HepG2 (cell line): Measurements from ENCODE around the gene MRFAP1L1. TPM values are rescaled to one million over a fixed set of nuclear protein-coding genes. Genes with fewer than 3 reads are reported as not detected.
"Not testable (repeated sequence)": the region's sequence is repeated elsewhere in the genome, so short reads cannot be mapped to it uniquely, and the experiment has no call there.

Source experiments
- ATAC-seq: fragments of 200-7000 bp; cut with Tn5 transposase; 3 replicates; pipeline ENCODE4 v1.9.1; 2020; ENCODE audit warnings: mild to moderate bottlenecking, moderate library complexity
- BruUV-seq: library from RNA; stranded (reverse); fragments of 400-500 nt; replicated peaks from 2 replicates; lab custom pipeline; 2021; lab: Mats Ljungman, UMichigan
- CTCF ChIA-PET: fragments of 300-600 bp; formaldehyde crosslinking; extraction: SDS; loops from one replicate; lab custom pipeline; 2021; ENCODE audit warnings: low total read pairs, inconsistent platforms, low intra/inter-chr PET ratio; lab: Yijun Ruan, JAX
- POLR2A ChIA-PET: fragments of 350-600 bp; sonication (Branson Sonifier 250); formaldehyde crosslinking; loops from one replicate; lab custom pipeline; 2020; ENCODE audit warnings: antibody characterized with exemption, inconsistent platforms; lab: Yijun Ruan, JAX
- DNase-seq: peaks from one replicate; pipeline ENCODE4 v3.0.0-alpha.2; 2015; ENCODE audit warnings: low spot score
- FAIRE-seq: peaks from 3 replicates; lab custom pipeline; 2011; peaks lifted over from hg19 to GRCh38; lab: Jason Lieb, UNC
- H2AFZ ChIP-seq: one replicate; pipeline ENCODE4 v1.6.1; 2011; ENCODE audit warnings: low read length, inconsistent platforms
- H3K27ac ChIP-seq: fragments of 300-600 bp; 3 replicates; pipeline ENCODE4 v1.8.0; 2011; ENCODE audit warnings: mixed run types, mild to moderate bottlenecking, mixed read lengths, low read length, inconsistent platforms; ENCODE audit not compliant: insufficient read depth; ENCODE audit errors: extremely low read length
- H3K27me3 ChIP-seq, 2 experiments: fragments of 200-600 bp in 1 of 2; 2 replicates in 1 of 2; 3 replicates in 1 of 2; pipeline versions ENCODE4 v1.6.0 to v1.8.0; 2011; ENCODE audit warnings: low read length in 2 of 2, mild to moderate bottlenecking in 2 of 2, moderate library complexity in 2 of 2, inconsistent platforms in 1 of 2; ENCODE audit not compliant: insufficient read depth in 2 of 2, control insufficient read depth in 1 of 2
- H3K36me3 ChIP-seq, 2 experiments: fragments of 200-600 bp in 1 of 2; replicated peaks in 1 of 2; 2 replicates in 1 of 2; 3 replicates in 1 of 2; pipeline versions ENCODE4 v1.5.1 to v1.8.0; 2011; ENCODE audit warnings: low read length in 2 of 2, inconsistent platforms in 1 of 2; ENCODE audit not compliant: insufficient read depth in 2 of 2, control insufficient read depth in 1 of 2
- H3K4me1 ChIP-seq: 2 replicates; pipeline ENCODE4 v1.5.1; 2012; ENCODE audit warnings: low read length, inconsistent platforms; ENCODE audit not compliant: insufficient read depth
- H3K4me2 ChIP-seq: 2 replicates; pipeline ENCODE4 v1.6.0; 2011; ENCODE audit warnings: low read depth, low read length, inconsistent platforms
- H3K4me3 ChIP-seq, 3 experiments: fragments of 200-600 bp in 1 of 3; sonication (generic), shearing (Covaris generic) in 1 of 3; replicated peaks in 1 of 3; 2 replicates each; pipeline ENCODE4 v1.5.1; 2011 to 2016; ENCODE audit warnings: low read length in 3 of 3, inconsistent platforms in 2 of 3, low read depth in 2 of 3, mild to moderate bottlenecking in 2 of 3, control low read depth in 1 of 3, mixed read lengths in 1 of 3; ENCODE audit not compliant: insufficient read depth in 1 of 3
- H3K79me2 ChIP-seq: one replicate; pipeline ENCODE4 v1.6.1; 2011; ENCODE audit warnings: low read length, inconsistent platforms; ENCODE audit not compliant: insufficient read depth
- H3K9ac ChIP-seq: 2 replicates; pipeline ENCODE4 v1.6.0; 2011; ENCODE audit warnings: mild to moderate bottlenecking, low read depth, low read length, inconsistent platforms; ENCODE audit not compliant: insufficient read depth
- H3K9me3 ChIP-seq: 2 replicates; pipeline ENCODE4 v1.5.1; 2012; ENCODE audit warnings: mild to moderate bottlenecking, low read length
- H4K20me1 ChIP-seq: 2 replicates; pipeline ENCODE4 v1.6.0; 2011; ENCODE audit warnings: inconsistent platforms, mild to moderate bottlenecking, low read length, moderate library complexity; ENCODE audit not compliant: insufficient read depth
- BCL6 ChIP-seq: IDR thresholded peaks from 2 replicates; pipeline ENCODE4 v1.6.1; 2016; ENCODE audit warnings: missing genetic modification reagents, missing compliant biosample characterization
- NPAS2 ChIP-seq: sonication (generic); formaldehyde crosslinking; IDR thresholded peaks from 2 replicates; pipeline ENCODE4 v1.8.0; 2022; ENCODE audit warnings: mild to moderate bottlenecking, missing genetic modification reagents, borderline replicate concordance
- ZBTB10 ChIP-seq: sonication (generic); formaldehyde crosslinking; IDR thresholded peaks from 2 replicates; pipeline ENCODE4 v1.4.0; 2020; ENCODE audit warnings: missing genetic modification reagents, borderline replicate concordance
- WGBS: methylation state at CpG from one replicate; pipeline ENCODE4 v1.1.6; 2017; ENCODE audit warnings: low lambda C conversion rate; 5-methylcytosine and 5-hydroxymethylcytosine counted together
- in situ Hi-C: cut with HindIII; loops from 2 replicates; pipeline ENCODE4 v1.10.0; 2017; ENCODE audit warnings: low pct_unique_long_range_greater_than_20kb; ENCODE audit not compliant: extremely low pct_ligation_motif_present
- intact Hi-C: fragments of 100-400 bp; cut with micrococcal nuclease; formaldehyde crosslinking; loops from one replicate; pipeline ENCODE4 v1.10.0; 2022; ENCODE audit not compliant: unreplicated experiment
- polyA plus RNA-seq, 8 experiments: library from polyadenylated mRNA; depleted of rRNA in 3 of 8; stranded (reverse) in 7 of 8; unstranded in 1 of 8; fragments of >200 nt; fragmentation: Illumina TruSeq in 4 of 8; extraction: Trizol in 4 of 8; gene quantifications; 2 replicates each; pipeline versions ENCODE4 v1.2.1 to v1.2.3, GENCODE V29; 2011 to 2016; ENCODE audit warnings: low read depth in 4 of 8, missing spikeins in 1 of 8, mixed read lengths in 1 of 8; ENCODE audit not compliant: insufficient read depth in 1 of 8
- total RNA-seq, 5 experiments: library from RNA; depleted of rRNA; stranded (reverse); fragments of >200 nt; fragmentation: Illumina TruSeq; extraction: Trizol; gene quantifications; 2 replicates each; pipeline ENCODE4 v1.2.3, GENCODE V29; 2016; ENCODE audit warnings: low read depth in 1 of 5

Gene MRFAP1L1
- total and polyA plus RNA-seq, 2 of the 13 experiments (the other 11 are each of a cell fraction or from before 2014, with no cell fraction given) = 44.8 to 76.6 TPM

GRCh38 chr4:6758728-6759127 is 49.1 kb upstream of the MRFAP1L1 start:
- WGBS = 30% methylated on average over 4 of the region's 4 CpGs
- ChIA-PET CTCF (no interaction called here), POLR2A (interaction anchor here (3.3 kb wide), 1 partner anchor 9 kb away, joined by 17 read pairs; no protein-coding TSS in a partner anchor)
- no peak for ATAC-seq
- no peaks in the 10 kb centered on the region for H3K9me3 ChIP-seq
- no peaks in the 10 kb centered on the region for H4K20me1 ChIP-seq
- no peak overlapping the region for H3K9ac ChIP-seq
- TF ChIP-seq ZBTB10 (CRISPR knock-in tag) (no peak), NPAS2 (no peak)
- FAIRE-seq = no peak
- BruUV-seq = no TSS peak
- H3K27ac ChIP-seq = no peak overlapping the region
- H3K4me2 ChIP-seq = no peak overlapping the region
- intact Hi-C loops (no loop called here), in situ Hi-C loops (no loop called here)
- H3K4me3 ChIP-seq = no peak overlapping the region
- H3K27me3 ChIP-seq = no peaks in the 10 kb centered on the region
- H3K36me3 ChIP-seq = no peaks in the 10 kb centered on the region
- H2AFZ ChIP-seq = no peak overlapping the region
- H3K79me2 ChIP-seq = no peaks in the 10 kb centered on the region
- H3K4me1 ChIP-seq = peaks cover 51% of the 10 kb centered on the region
- DNase-seq = no peak

GRCh38 chr4:6756345-6756744 is 46.7 kb upstream of the MRFAP1L1 start:
- H3K4me1 ChIP-seq = peaks cover 61% of the 10 kb centered on the region
- TF ChIP-seq BCL6 (CRISPR knock-in tag) = 0 out of 2 replicates have a peak, but pooled peaks have one; percentile 15
- H3K36me3 ChIP-seq, H4K20me1 ChIP-seq, H3K4me3 ChIP-seq, in situ Hi-C loops, H3K27me3 ChIP-seq, H3K9me3 ChIP-seq, H3K79me2 ChIP-seq, BruUV-seq, H3K9ac ChIP-seq, CTCF ChIA-PET, intact Hi-C loops, ATAC-seq, FAIRE-seq, H3K4me2 ChIP-seq, H3K27ac ChIP-seq, H2AFZ ChIP-seq, DNase-seq: not testable (repeated sequence)
- WGBS = 23% methylated on average over 2 of the region's 6 CpGs
- POLR2A ChIA-PET = interaction anchor here (0.8 to 1.0 kb wide), 2 partner anchors 10 to 12 kb away, joined by 3 to 4 read pairs; no protein-coding TSS in a partner anchor
